ENCODE results near the gene MYO19. TPM values are rescaled to one million over a fixed set of nuclear protein-coding genes. Genes with fewer than 3 reads are reported as not detected.

MYO19 gene
- total and polyA plus RNA-seq, 2 of the 4 experiments (the other 2 are of a cell fraction) = 35.8 to 55.6 TPM

- Histone ChIP-seq H3K36me3 (ENCODE audit: control insufficient read depth, insufficient read depth, low read length) (peaks cover 55% of the 10 kb centered on the region), H3K9ac (ENCODE audit: low read depth, low read length) (no peak overlapping the region), H3K18ac (ENCODE audit: low read depth, low read length) (no peak overlapping the region), H3K27me3 (ENCODE audit: control insufficient read depth, insufficient read depth, low read length) (no peaks in the 10 kb centered on the region), H3K56ac (ENCODE audit: extremely low read depth, insufficient read depth, low read length) (no peak overlapping the region), H3K4ac (ENCODE audit: low read depth, low read length) (no peak overlapping the region), H4K8ac (ENCODE audit: low read depth in 2 of 2, low read length in 2 of 2) (no peak overlapping the region), H3K23ac (ENCODE audit: low read depth, low read length) (no peak overlapping the region), H3K4me3 (ENCODE audit: insufficient read depth, low read depth, low read length) (no peak overlapping the region), H3K79me1 (ENCODE audit: low read depth in 1 of 2, low read length in 2 of 2) (no peaks in the 10 kb centered on the region), H2AFZ (replicated peaks; ENCODE audit: low read length, poor library complexity) (no peak overlapping the region), H3K4me2 (ENCODE audit: low read depth, low read length) (no peak overlapping the region), H3K4me1 (ENCODE audit: control insufficient read depth, insufficient read depth, low read length) (no peaks in the 10 kb centered on the region), H3K9me1 (ENCODE audit: insufficient read depth, low read length) (no peaks in the 10 kb centered on the region), H2BK5ac (ENCODE audit: low read depth, low read length, poor library complexity, severe bottlenecking) (no peak overlapping the region), H3K27ac (ENCODE audit: insufficient read depth, low read length) (no peak overlapping the region), H2BK20ac (ENCODE audit: low read depth, low read length) (no peak overlapping the region), H3K14ac (replicated peaks; ENCODE audit: low read depth, low read length) (no peak overlapping the region), H4K20me1 (ENCODE audit: insufficient read depth, low read length) (no peaks in the 10 kb centered on the region), H4K91ac (ENCODE audit: insufficient read depth, low read depth, low read length) (no peak overlapping the region), H2AK5ac (ENCODE audit: low read depth, low read length) (no peak overlapping the region), H2BK120ac (ENCODE audit: low read depth, low read length) (no peak overlapping the region), H2BK15ac (ENCODE audit: low read depth, low read length) (no peak overlapping the region), H2AK9ac (replicated peaks; ENCODE audit: low read depth, low read length, poor library complexity) (no peak overlapping the region), H3K9me3 (ENCODE audit: control insufficient read depth, insufficient read depth, low read length) (no peaks in the 10 kb centered on the region), H4K5ac (ENCODE audit: low read depth, low read length) (no peak overlapping the region)
- 100% methylated on average over 2 of the region's 3 CpGs; no CpG with 5 or more reads in 1 of the 2 experiments for WGBS, 2 experiments (ENCODE audit: extremely low coverage in 2 of 2, insufficient read length in 1 of 2)
- in situ Hi-C loops (cut with MboI; ENCODE audit: low sequenced_read_pairs) (no loop called here), dilution Hi-C loops (cut with HindIII; ENCODE audit: low sequenced_read_pairs, unreplicated experiment) (no loop called here), intact Hi-C loops (cut with micrococcal nuclease) (no loop called here)
- ChIA-PET CTCF (no interaction called here), POLR2A (ENCODE audit: unreplicated experiment) (no interaction called here)
- BruUV-seq (replicated peaks) = no TSS peak
- DNase-seq = no peak
- ATAC-seq (ENCODE audit: low read depth) = no peak
- TF ChIP-seq SMC3 (IDR thresholded peaks at IDR 0.05; ENCODE audit: low read depth, low read length) = no peak
- no peak for TF ChIP-seq NFE2L2 (IDR thresholded peaks at IDR 0.05; ENCODE audit: low read depth, low read length)
- TF ChIP-seq, protein P1, sequence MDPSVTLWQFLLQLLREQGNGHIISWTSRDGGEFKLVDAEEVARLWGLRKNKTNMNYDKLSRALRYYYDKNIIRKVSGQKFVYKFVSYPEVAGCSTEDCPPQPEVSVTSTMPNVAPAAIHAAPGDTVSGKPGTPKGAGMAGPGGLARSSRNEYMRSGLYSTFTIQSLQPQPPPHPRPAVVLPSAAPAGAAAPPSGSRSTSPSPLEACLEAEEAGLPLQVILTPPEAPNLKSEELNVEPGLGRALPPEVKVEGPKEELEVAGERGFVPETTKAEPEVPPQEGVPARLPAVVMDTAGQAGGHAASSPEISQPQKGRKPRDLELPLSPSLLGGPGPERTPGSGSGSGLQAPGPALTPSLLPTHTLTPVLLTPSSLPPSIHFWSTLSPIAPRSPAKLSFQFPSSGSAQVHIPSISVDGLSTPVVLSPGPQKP (IDR thresholded peaks at IDR 0.05; ENCODE audit: borderline replicate concordance, low read depth, low read length) = no peak
- TF ChIP-seq, protein P2, sequence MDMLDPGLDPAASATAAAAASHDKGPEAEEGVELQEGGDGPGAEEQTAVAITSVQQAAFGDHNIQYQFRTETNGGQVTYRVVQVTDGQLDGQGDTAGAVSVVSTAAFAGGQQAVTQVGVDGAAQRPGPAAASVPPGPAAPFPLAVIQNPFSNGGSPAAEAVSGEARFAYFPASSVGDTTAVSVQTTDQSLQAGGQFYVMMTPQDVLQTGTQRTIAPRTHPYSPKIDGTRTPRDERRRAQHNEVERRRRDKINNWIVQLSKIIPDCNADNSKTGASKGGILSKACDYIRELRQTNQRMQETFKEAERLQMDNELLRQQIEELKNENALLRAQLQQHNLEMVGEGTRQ (IDR thresholded peaks at IDR 0.05; ENCODE audit: low read depth, low read length) = no peak
- TF ChIP-seq MXI1 (IDR thresholded peaks at IDR 0.05; ENCODE audit: borderline replicate concordance, low read depth, low read length) = no peak
- TF ChIP-seq CEBPB (IDR thresholded peaks at IDR 0.05; ENCODE audit: low read depth, low read length) = no peak
- TF ChIP-seq RCOR1 (IDR thresholded peaks at IDR 0.05; ENCODE audit: insufficient replicate concordance, low read length) = no peak
- no peak for TF ChIP-seq CHD1 (IDR thresholded peaks at IDR 0.05; ENCODE audit: low read depth, low read length)
- TF ChIP-seq MAZ (IDR thresholded peaks at IDR 0.05; ENCODE audit: borderline replicate concordance, low read depth, low read length) = no peak
Measured at GRCh38 chr17:36501351-36501750, 33.3 kb downstream of the MYO19 start.

Data from IMR-90 (cell line).